HG02981 (cell line): ENCODE data around the gene SCUBE1.

Experiments
- ATAC-seq: cut with Tn5 transposase; IDR thresholded peaks from one replicate; pipeline ENCODE4 v1.9.1; 2021; ENCODE audit warnings: mild to moderate bottlenecking, moderate library complexity; ENCODE audit not compliant: unreplicated experiment

SCUBE1 gene

GRCh38 chr22:43329061-43329460, 14.1 kb downstream of the SCUBE1 start:
- ATAC-seq = no peak

GRCh38 chr22:43327157-43327438, 16.1 kb downstream of the SCUBE1 start:
- ATAC-seq = no peak

- no peak for ATAC-seq
These were observed 16.6 kb downstream of the SCUBE1 start for GRCh38 chr22:43326331-43327156.

- ATAC-seq = no peak
These were observed 18.0 kb downstream of the SCUBE1 start for GRCh38 chr22:43325176-43325575.

- no peak for ATAC-seq
These were observed 21.9 kb downstream of the SCUBE1 start for GRCh38 chr22:43320943-43321900.

- no peak for ATAC-seq
These were observed 23.3 kb downstream of the SCUBE1 start for GRCh38 chr22:43319661-43320486.

GRCh38 chr22:43317239-43317638, 25.9 kb downstream of the SCUBE1 start:
- no peak for ATAC-seq

GRCh38 chr22:43315687-43316217, 27.4 kb downstream of the SCUBE1 start:
- ATAC-seq = no peak

GRCh38 chr22:43314611-43315010, 28.6 kb downstream of the SCUBE1 start:
- ATAC-seq = no peak

GRCh38 chr22:43313890-43314474, 29.2 kb downstream of the SCUBE1 start:
- ATAC-seq = no peak

GRCh38 chr22:43313244-43313889, 29.8 kb downstream of the SCUBE1 start:
- no peak for ATAC-seq

- no peak for ATAC-seq
These were observed 30.6 kb downstream of the SCUBE1 start for GRCh38 chr22:43312608-43313007.

- no peak for ATAC-seq
These were observed 32.4 kb downstream of the SCUBE1 start for GRCh38 chr22:43310798-43311197.

GRCh38 chr22:43310311-43310710, 32.9 kb downstream of the SCUBE1 start:
- no peak for ATAC-seq

- ATAC-seq = no peak
These were observed 34.3 kb downstream of the SCUBE1 start for GRCh38 chr22:43308836-43309235.

GRCh38 chr22:43308060-43308830, 34.9 kb downstream of the SCUBE1 start:
- no peak for ATAC-seq

GRCh38 chr22:43305806-43306205, 37.4 kb downstream of the SCUBE1 start:
- no peak for ATAC-seq

GRCh38 chr22:43304831-43305590, 38.2 kb downstream of the SCUBE1 start:
- ATAC-seq = no peak
